ENCODE data around the gene SPATA20.

SPATA20 gene

GRCh38 chr17:50513495-50513894 is 33.5 kb upstream of the SPATA20 start:
- no peak overlapping the region for H3K4me3 ChIP-seq (replicated peaks; ENCODE audit: low read depth, low read length)
- no peak for TF ChIP-seq CTCF (IDR thresholded peaks at IDR 0.05; ENCODE audit: low read depth, low read length, missing control alignments)
- no peak for DNase-seq (ENCODE audit: extremely low read depth, low read depth)

- TF ChIP-seq CTCF (IDR thresholded peaks at IDR 0.05; ENCODE audit: low read depth, low read length, missing control alignments) = no peak
- no peak for DNase-seq (ENCODE audit: extremely low read depth, low read depth)
- H3K4me3 ChIP-seq (replicated peaks; ENCODE audit: low read depth, low read length) = no peak overlapping the region
Observed at GRCh38 chr17:50514388-50514787, 32.6 kb upstream of the SPATA20 start.

- TF ChIP-seq CTCF (IDR thresholded peaks at IDR 0.05; ENCODE audit: low read depth, low read length, missing control alignments) = no peak
- no peak overlapping the region for H3K4me3 ChIP-seq (replicated peaks; ENCODE audit: low read depth, low read length)
- no peak for DNase-seq (ENCODE audit: extremely low read depth, low read depth)
Observed at GRCh38 chr17:50514936-50515702, 31.9 kb upstream of the SPATA20 start.

- TF ChIP-seq CTCF (IDR thresholded peaks at IDR 0.05; ENCODE audit: low read depth, low read length, missing control alignments) = no peak
- DNase-seq (ENCODE audit: extremely low read depth, low read depth) = no peak
- no peak overlapping the region for H3K4me3 ChIP-seq (replicated peaks; ENCODE audit: low read depth, low read length)
Observed at GRCh38 chr17:50517011-50517410, 30.0 kb upstream of the SPATA20 start.

GRCh38 chr17:50517504-50518383 is 29.2 kb upstream of the SPATA20 start:
- DNase-seq (ENCODE audit: extremely low read depth, low read depth) = no peak
- no peak overlapping the region for H3K4me3 ChIP-seq (replicated peaks; ENCODE audit: low read depth, low read length)
- no peak for TF ChIP-seq CTCF (IDR thresholded peaks at IDR 0.05; ENCODE audit: low read depth, low read length, missing control alignments)

- no peak overlapping the region for H3K4me3 ChIP-seq (replicated peaks; ENCODE audit: low read depth, low read length)
- TF ChIP-seq CTCF (IDR thresholded peaks at IDR 0.05; ENCODE audit: low read depth, low read length, missing control alignments) = no peak
- DNase-seq (ENCODE audit: extremely low read depth, low read depth) = no peak
Observed at GRCh38 chr17:50518384-50519023, 28.5 kb upstream of the SPATA20 start.

Measured in HFF-Myc (cell line).